GM12878 (cell line): ENCODE data around the gene SIK3. TPM values are rescaled to one million over a fixed set of nuclear protein-coding genes. Genes with fewer than 3 reads are reported as not detected.

Experiments
- ATAC-seq: fragments of 200-7000 bp; cut with Tn5 transposase; 3 replicates; pipeline ENCODE4 v1.9.1; 2020; ENCODE audit warnings: mild to moderate bottlenecking, moderate library complexity
- BruUV-seq: library from RNA; stranded (reverse); fragments of 400-500 nt; replicated peaks from 2 replicates; lab custom pipeline; 2021; lab: Mats Ljungman, UMichigan
- CTCF ChIA-PET: fragments of 300-600 bp; sonication (Branson Sonifier 250); formaldehyde crosslinking; extraction: SDS; loops from one replicate; lab custom pipeline; 2021; ENCODE audit warnings: inconsistent platforms; lab: Yijun Ruan, JAX
- POLR2A ChIA-PET: fragments of 350-600 bp; formaldehyde crosslinking; extraction: SDS; loops from one replicate; lab custom pipeline; 2021; ENCODE audit warnings: inconsistent platforms; lab: Charles Lee
- RAD21 ChIA-PET: fragments of 300-600 bp; sonication (Branson Sonifier 250); formaldehyde crosslinking; loops from one replicate; lab custom pipeline; 2023; ENCODE audit warnings: antibody characterized with exemption; ENCODE audit not compliant: unreplicated experiment; lab: Charles Lee
- SMC1A ChIA-PET: fragments of 300-600 bp; sonication (Branson Sonifier 250); formaldehyde crosslinking; loops from one replicate; lab custom pipeline; 2023; ENCODE audit not compliant: unreplicated experiment, uncharacterized antibody; lab: Charles Lee
- DNase-seq: peaks from one replicate; pipeline ENCODE4 v3.0.0-alpha.2; 2011; ENCODE audit warnings: low read depth, low spot score
- FAIRE-seq: peaks from 3 replicates; lab custom pipeline; 2011; peaks lifted over from hg19 to GRCh38; lab: Jason Lieb, UNC
- H2AFZ ChIP-seq: 2 replicates; pipeline ENCODE4 v1.6.0; 2011; ENCODE audit warnings: low read depth, low read length, control low read depth; ENCODE audit not compliant: control insufficient read depth
- H3K27ac ChIP-seq: 2 replicates; pipeline ENCODE4 v1.5.1; 2011; ENCODE audit warnings: control low read depth; ENCODE audit not compliant: control insufficient read depth, insufficient read depth
- H3K27me3 ChIP-seq, 2 experiments: replicated peaks in 1 of 2; 2 replicates each; pipeline versions ENCODE4 v1.6.0 to v1.6.1; 2011; ENCODE audit warnings: low read length in 1 of 2; ENCODE audit not compliant: control insufficient read depth in 2 of 2, insufficient read depth in 2 of 2
- H3K36me3 ChIP-seq, 2 experiments: 2 replicates each; pipeline ENCODE4 v1.5.1; 2011; ENCODE audit warnings: low read length in 1 of 2; ENCODE audit not compliant: control insufficient read depth in 2 of 2, insufficient read depth in 2 of 2
- H3K4me1 ChIP-seq: 2 replicates; pipeline ENCODE4 v1.6.1; 2011; ENCODE audit warnings: mild to moderate bottlenecking, low read length, moderate library complexity, mixed read lengths; ENCODE audit not compliant: control insufficient read depth, insufficient read depth
- H3K4me2 ChIP-seq: 2 replicates; pipeline ENCODE4 v1.6.0; 2011; ENCODE audit warnings: control low read depth; ENCODE audit not compliant: control insufficient read depth, insufficient read depth
- H3K4me3 ChIP-seq: fragments of 200-600 bp; sonication (generic); 2 replicates; pipeline ENCODE4 v1.5.1; 2016
- H3K79me2 ChIP-seq: 2 replicates; pipeline ENCODE4 v1.6.0; 2011; ENCODE audit warnings: low read length; ENCODE audit not compliant: control insufficient read depth, insufficient read depth
- H3K9ac ChIP-seq: 2 replicates; pipeline ENCODE4 v1.8.0; 2011; ENCODE audit warnings: low read length, control low read depth, mixed read lengths; ENCODE audit not compliant: control insufficient read depth, insufficient read depth
- H3K9me3 ChIP-seq: replicated peaks from 3 replicates; pipeline ENCODE4 v1.5.1; 2011; ENCODE audit warnings: mild to moderate bottlenecking, low read length; ENCODE audit not compliant: control insufficient read depth, insufficient read depth
- H4K20me1 ChIP-seq: 2 replicates; pipeline ENCODE4 v1.6.0; 2011; ENCODE audit not compliant: control insufficient read depth, insufficient read depth
- BCLAF1 ChIP-seq: fragments of 450-650 bp; IDR thresholded peaks from 2 replicates; pipeline ENCODE4 v1.6.1; 2017; ENCODE audit warnings: antibody characterized with exemption, mild to moderate bottlenecking, moderate library complexity
- CREB1 ChIP-seq: IDR thresholded peaks from 2 replicates; pipeline ENCODE4 v1.6.1; 2012; ENCODE audit warnings: low read depth, mild to moderate bottlenecking, inconsistent platforms
- CTCF ChIP-seq, 3 experiments: IDR thresholded peaks in 2 of 3; conservative IDR thresholded peaks in 1 of 3; 2 replicates each; pipeline ENCODE4 v1.5.1; 2011; ENCODE audit warnings: low read depth in 3 of 3, low read length in 3 of 3, mild to moderate bottlenecking in 3 of 3, control low read depth in 2 of 3, moderate library complexity in 2 of 3, inconsistent platforms in 1 of 3, mixed read lengths in 1 of 3; ENCODE audit not compliant: control insufficient read depth in 2 of 3, insufficient read depth in 1 of 3; ENCODE audit errors: extremely low read depth in 1 of 3
- EGR1 ChIP-seq, 2 experiments: IDR thresholded peaks; 1 replicate in 1 of 2; 2 replicates in 1 of 2; pipeline ENCODE4 v1.6.1; 2011 to 2012; ENCODE audit warnings: low read depth in 2 of 2, low read length in 2 of 2, borderline replicate concordance in 1 of 2, mild to moderate bottlenecking in 1 of 2, moderate library complexity in 1 of 2
- MXI1 ChIP-seq: fragments of 150-350 bp; IDR thresholded peaks from 2 replicates; pipeline ENCODE4 v1.6.1; 2011; ENCODE audit warnings: low read depth, mild to moderate bottlenecking, inconsistent platforms, low read length, improper control_type of control experiment
- PAX8 ChIP-seq: fragments of 450-650 bp; IDR thresholded peaks from 2 replicates; pipeline ENCODE4 v1.6.1; 2017; ENCODE audit warnings: mild to moderate bottlenecking, moderate library complexity
- RAD21 ChIP-seq: IDR thresholded peaks from 2 replicates; pipeline ENCODE4 v1.6.1; 2011; ENCODE audit warnings: mild to moderate bottlenecking, low read depth, low read length, moderate library complexity; ENCODE audit not compliant: insufficient read depth
- RCOR1 ChIP-seq: conservative IDR thresholded peaks from 2 replicates; pipeline ENCODE4 v1.6.1; 2012; ENCODE audit warnings: low read depth, low read length, improper control_type of control experiment
- SMC3 ChIP-seq: IDR thresholded peaks from 2 replicates; pipeline ENCODE4 v1.6.1; 2011; ENCODE audit warnings: low read length, improper control_type of control experiment, borderline replicate concordance
- SUZ12 ChIP-seq: fragments of 200-600 bp; sonication (generic); IDR thresholded peaks from one replicate; pipeline ENCODE4 v1.6.1; 2018; ENCODE audit warnings: antibody characterized with exemption, mild to moderate bottlenecking; ENCODE audit not compliant: unreplicated experiment
- YY1 ChIP-seq: IDR thresholded peaks from 2 replicates; pipeline ENCODE4 v1.6.1; 2011; ENCODE audit warnings: low read depth, mild to moderate bottlenecking, low read length
- WGBS: methylation state at CpG from one replicate; pipeline ENCODE4 v1.1.6; 2016; ENCODE audit warnings: low lambda C conversion rate; ENCODE audit not compliant: insufficient replicate concordance, insufficient coverage; ENCODE audit errors: missing lambda C conversion rate; 5-methylcytosine and 5-hydroxymethylcytosine counted together
- in situ Hi-C: fragments of 300-500 bp; cut with MboI; formaldehyde crosslinking; loops from 9 replicates; pipeline ENCODE4 v1.14.3; 2018; ENCODE audit warnings: mixed read lengths
- intact Hi-C: fragments of 100-400 bp; cut with micrococcal nuclease; formaldehyde crosslinking; loops from one replicate; pipeline ENCODE4 v1.14.2; 2022; ENCODE audit not compliant: unreplicated experiment
- polyA plus RNA-seq, 11 experiments: library from polyadenylated mRNA; depleted of rRNA in 4 of 11; unstranded in 6 of 11; stranded (reverse) in 5 of 11; fragments of >200 nt; fragmentation: Nextera tagmentation in 4 of 11; fragmentation: Illumina TruSeq in 1 of 11; extraction: Ambion mirVana in 4 of 11; extraction: Trizol in 1 of 11; gene quantifications; 1 replicate in 1 of 11; 2 replicates in 10 of 11; pipeline versions ENCODE4 v1.2.1 to v1.2.3, GENCODE V29; 2011 to 2016; ENCODE audit warnings: inconsistent platforms in 2 of 11, missing spikeins in 2 of 11, low read depth in 1 of 11
- total RNA-seq, 4 experiments: library from RNA; depleted of rRNA in 3 of 4; stranded (reverse); fragments of >200 nt in 3 of 4; fragmentation: Illumina TruSeq in 1 of 4; extraction: Trizol in 1 of 4; gene quantifications; 2 replicates each; pipeline versions ENCODE4 v1.2.1 to v1.2.3, GENCODE V29; 2013 to 2021
- TF ChIP-seq, protein P1 (sequence below): IDR thresholded peaks from 2 replicates; pipeline ENCODE4 v1.6.1; 2011; ENCODE audit warnings: low read depth, mild to moderate bottlenecking, low read length, moderate library complexity, borderline replicate concordance; ENCODE audit errors: extremely low read depth
- TF ChIP-seq, protein P2 (sequence below): fragments of 450-650 bp; IDR thresholded peaks from 2 replicates; pipeline ENCODE4 v1.6.1; 2017; ENCODE audit warnings: mild to moderate bottlenecking, low read depth, inconsistent platforms; ENCODE audit not compliant: poor library complexity, severe bottlenecking

The SIK3 gene
- total and polyA plus RNA-seq, 10 of the 15 experiments (the other 5 are each of a cell fraction or from before 2014, with no cell fraction given): 2.5 to 31.9 (median 11.1) TPM

DNA sequence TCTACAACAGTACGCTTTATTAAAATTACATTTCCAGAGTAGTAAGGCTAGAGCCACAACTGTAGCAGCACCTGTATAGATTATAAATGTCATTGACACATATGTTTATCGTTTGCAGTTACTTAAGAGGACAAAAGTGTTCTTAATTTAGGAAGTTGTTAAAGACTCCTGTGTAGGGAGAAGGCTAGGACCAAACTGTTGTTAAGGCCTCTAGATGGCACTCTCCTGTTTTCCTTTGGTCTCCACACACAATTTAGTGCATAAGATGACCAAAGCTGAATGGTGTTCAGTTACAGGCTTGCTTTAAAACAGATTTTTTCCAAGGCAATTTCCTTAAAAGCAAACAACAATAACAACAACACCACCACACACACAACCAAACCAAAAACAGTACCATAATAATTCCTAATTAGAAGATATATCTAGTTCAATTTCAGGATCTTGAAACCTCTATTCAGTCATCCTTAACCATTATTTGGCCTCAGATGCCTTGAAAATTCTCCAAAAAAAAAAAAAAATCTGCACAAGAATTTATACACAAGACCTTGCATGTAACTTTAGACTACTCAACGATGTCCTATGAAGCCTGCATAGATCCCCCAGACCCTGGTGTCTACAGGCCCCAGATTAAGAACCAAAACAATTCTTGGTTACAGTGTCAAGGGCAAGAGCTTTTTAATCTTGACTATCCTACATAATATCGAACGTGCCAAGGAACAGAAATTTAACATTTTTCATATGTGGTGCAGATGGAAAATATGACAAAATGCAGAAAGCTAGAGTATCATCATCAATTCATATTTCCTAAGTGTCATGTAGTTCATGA, 218.2 kb downstream of the SIK3 start:
- RAD21 ChIA-PET: interaction anchor here (0.7 to 3.3 kb wide), 18 partner anchors 9 to 347 kb away, joined by 3 to 32 read pairs (median 4); partner anchors contain the start of genes APOA5, SIDT2 and SIK3
- H3K4me1 ChIP-seq: no peaks in the 10 kb centered on the region
- H3K79me2 ChIP-seq: no peaks in the 10 kb centered on the region
- no TSS peak for BruUV-seq
- no peaks in the 10 kb centered on the region for H4K20me1 ChIP-seq
- in situ Hi-C loops (loop anchor here (5.0 kb wide), 2 partner anchors 222 to 347 kb away; no protein-coding TSS in a partner anchor), intact Hi-C loops (loop anchor here (1.0 to 2.0 kb wide), 2 partner anchors 226 to 347 kb away; no protein-coding TSS in a partner anchor)
- DNase-seq (peak; percentile 42), ATAC-seq (peak; percentile 96), FAIRE-seq (no peak)
- H3K9me3 ChIP-seq: no peaks in the 10 kb centered on the region
- no peak overlapping the region for H2AFZ ChIP-seq
- no peak overlapping the region for H3K4me3 ChIP-seq
- SMC1A ChIA-PET: interaction anchor here (0.6 to 11.3 kb wide), 26 partner anchors 8 to 347 kb away, joined by 3 to 166 read pairs (median 4); partner anchors contain the start of gene SIK3
- no peak overlapping the region for H3K4me2 ChIP-seq
- H3K9ac ChIP-seq: no peak overlapping the region
- no peaks in the 10 kb centered on the region for H3K27me3 ChIP-seq
- POLR2A ChIA-PET: interaction anchor here (0.6 kb wide), 1 partner anchor 259 kb away, joined by 3 read pairs; no protein-coding TSS in a partner anchor
- WGBS: 70% methylated on average over 5 of the region's 5 CpGs
- no peak overlapping the region for H3K27ac ChIP-seq
- H3K36me3 ChIP-seq: peaks cover 2 to 6% of the 10 kb centered on the region in 2 experiments; a peak in 3 of 4 replicates
- CTCF ChIA-PET: interaction anchor here (0.6 to 5.9 kb wide), 40 partner anchors 8 to 346 kb away, joined by 3 to 105 read pairs (median 4); partner anchors contain the start of genes APOA5 and PAFAH1B2
- TF ChIP-seq CREB1: no peak
- TF ChIP-seq, protein P1, sequence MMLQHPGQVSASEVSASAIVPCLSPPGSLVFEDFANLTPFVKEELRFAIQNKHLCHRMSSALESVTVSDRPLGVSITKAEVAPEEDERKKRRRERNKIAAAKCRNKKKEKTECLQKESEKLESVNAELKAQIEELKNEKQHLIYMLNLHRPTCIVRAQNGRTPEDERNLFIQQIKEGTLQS: no peak
- TF ChIP-seq, protein P2, sequence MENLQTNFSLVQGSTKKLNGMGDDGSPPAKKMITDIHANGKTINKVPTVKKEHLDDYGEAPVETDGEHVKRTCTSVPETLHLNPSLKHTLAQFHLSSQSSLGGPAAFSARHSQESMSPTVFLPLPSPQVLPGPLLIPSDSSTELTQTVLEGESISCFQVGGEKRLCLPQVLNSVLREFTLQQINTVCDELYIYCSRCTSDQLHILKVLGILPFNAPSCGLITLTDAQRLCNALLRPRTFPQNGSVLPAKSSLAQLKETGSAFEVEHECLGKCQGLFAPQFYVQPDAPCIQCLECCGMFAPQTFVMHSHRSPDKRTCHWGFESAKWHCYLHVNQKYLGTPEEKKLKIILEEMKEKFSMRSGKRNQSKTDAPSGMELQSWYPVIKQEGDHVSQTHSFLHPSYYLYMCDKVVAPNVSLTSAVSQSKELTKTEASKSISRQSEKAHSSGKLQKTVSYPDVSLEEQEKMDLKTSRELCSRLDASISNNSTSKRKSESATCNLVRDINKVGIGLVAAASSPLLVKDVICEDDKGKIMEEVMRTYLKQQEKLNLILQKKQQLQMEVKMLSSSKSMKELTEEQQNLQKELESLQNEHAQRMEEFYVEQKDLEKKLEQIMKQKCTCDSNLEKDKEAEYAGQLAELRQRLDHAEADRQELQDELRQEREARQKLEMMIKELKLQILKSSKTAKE: peak; percentile 29
- no peak for TF ChIP-seq MXI1
- TF ChIP-seq YY1: peak; percentile 25; the same call in 1 of the 2 replicates
- TF ChIP-seq BCLAF1: no peak
- no peak for TF ChIP-seq RCOR1
- peak; percentile 87 for TF ChIP-seq RAD21
- peak; percentile 91 for TF ChIP-seq SMC3
- no peak for TF ChIP-seq PAX8
- peak; percentile 62 to 72 (median 71); a peak in 5 of 6 replicates for TF ChIP-seq CTCF (IDR thresholded peaks at IDR 0.05 in 2 of 3, conservative IDR thresholded peaks at IDR 0.05 in 1 of 3; ENCODE audit: control insufficient read depth in 2 of 3, extremely low read depth in 1 of 3, insufficient read depth in 1 of 3, low read depth in 3 of 3, low read length in 3 of 3)
- no peak for TF ChIP-seq SUZ12
- no peak for TF ChIP-seq EGR1 (IDR thresholded peaks at IDR 0.05; ENCODE audit: borderline replicate concordance in 1 of 2, low read depth in 2 of 2, low read length in 2 of 2)
- TF ChIP-seq, all 136 proteins: peak for 5
